A549 (cell line): ENCODE results near the gene TM7SF3. TPM values are rescaled to one million over a fixed set of nuclear protein-coding genes. Genes with fewer than 3 reads are reported as not detected.

ENCODE experiments used
- ATAC-seq, 2 experiments: fragments of 200-7000 bp in 1 of 2; fragments of >200 bp in 1 of 2; cut with Nextera tagmentation in 1 of 2; cut with Tn5 transposase in 1 of 2; 3 replicates each; pipeline versions ENCODE4 v1.8.0 to v1.9.1; 2018 to 2020; ENCODE audit warnings: mild to moderate bottlenecking in 1 of 2, moderate library complexity in 1 of 2
- CTCF ChIA-PET: fragments of 300-600 bp; sonication (Branson Sonifier 250); formaldehyde crosslinking; extraction: SDS; loops from one replicate; lab custom pipeline; 2021; ENCODE audit warnings: antibody characterized with exemption, inconsistent platforms; lab: Yijun Ruan, JAX
- POLR2A ChIA-PET: fragments of 350-600 bp; formaldehyde crosslinking; extraction: SDS; loops from one replicate; lab custom pipeline; 2021; ENCODE audit warnings: antibody characterized with exemption, inconsistent platforms; lab: Yijun Ruan, JAX
- DNase-seq, 2 experiments: peaks; one replicate each; pipeline versions ENCODE4 v3.0.0 to v3.0.0-alpha.2; 2011 to 2016; ENCODE audit warnings: low read depth in 1 of 2, low spot score in 1 of 2
- FAIRE-seq: peaks from 2 replicates; lab custom pipeline; 2011; peaks lifted over from hg19 to GRCh38; lab: Jason Lieb, UNC
- H3K27ac ChIP-seq, 2 experiments: fragments of >200 bp; sonication (Bioruptor Twin); formaldehyde crosslinking; 3 replicates each; pipeline ENCODE4 v1.5.1; 2016 to 2017
- H3K4me1 ChIP-seq: fragments of >200 bp; sonication (Bioruptor Twin); formaldehyde crosslinking; 3 replicates; pipeline ENCODE4 v1.6.1; 2016
- H3K4me2 ChIP-seq: fragments of >200 bp; sonication (Bioruptor Twin); formaldehyde crosslinking; 3 replicates; pipeline ENCODE4 v1.6.1; 2016
- H3K4me3 ChIP-seq: fragments of >200 bp; sonication (Bioruptor Twin); formaldehyde crosslinking; 3 replicates; pipeline ENCODE4 v1.5.1; 2016
- H3K9me3 ChIP-seq: fragments of >200 bp; sonication (Bioruptor Twin); formaldehyde crosslinking; 3 replicates; pipeline ENCODE4 v1.6.1; 2016
- CBX2 ChIP-seq: fragments of 200-600 bp; sonication (generic); IDR thresholded peaks from 2 replicates; pipeline ENCODE4 v1.6.1; 2016; ENCODE audit warnings: low read depth, mild to moderate bottlenecking, borderline replicate concordance
- CBX8 ChIP-seq: fragments of 200-600 bp; sonication (generic); IDR thresholded peaks from 2 replicates; pipeline ENCODE4 v1.6.1; 2016
- CHD2 ChIP-seq: fragments of 150-350 bp; IDR thresholded peaks from 2 replicates; pipeline ENCODE4 v1.6.1; 2014; ENCODE audit warnings: low read length; ENCODE audit not compliant: partially characterized antibody
- EP300 ChIP-seq, 2 experiments: fragments of >200 bp; sonication (Bioruptor Twin); formaldehyde crosslinking; IDR thresholded peaks; 2 replicates in 1 of 2; 3 replicates in 1 of 2; pipeline ENCODE4 v1.6.1; 2016 to 2017
- FOXS1 ChIP-seq: fragments of 250-450 bp; sonication (Bioruptor Pico); IDR thresholded peaks from 2 replicates; pipeline ENCODE4 v1.5.0; 2020; ENCODE audit warnings: mild to moderate bottlenecking, moderate library complexity
- GATA3 ChIP-seq: IDR thresholded peaks from 2 replicates; pipeline ENCODE4 v1.6.1; 2012; ENCODE audit warnings: borderline replicate concordance
- HEYL ChIP-seq: fragments of 250-450 bp; sonication (Bioruptor Pico); IDR thresholded peaks from 2 replicates; pipeline ENCODE4 v1.8.0; 2021; ENCODE audit warnings: mild to moderate bottlenecking, moderate library complexity
- HOXA7 ChIP-seq: fragments of 250-450 bp; sonication (Bioruptor Pico); IDR thresholded peaks from 2 replicates; pipeline ENCODE4 v1.5.0; 2020; ENCODE audit warnings: mild to moderate bottlenecking, moderate library complexity
- HOXB5 ChIP-seq: fragments of 250-450 bp; sonication (Bioruptor Pico); IDR thresholded peaks from 2 replicates; pipeline ENCODE4 v1.5.0; 2020; ENCODE audit warnings: mild to moderate bottlenecking, moderate library complexity
- JUNB ChIP-seq: fragments of >200 bp; sonication (Bioruptor Twin); formaldehyde crosslinking; IDR thresholded peaks from 2 replicates; pipeline ENCODE4 v1.6.1; 2016
- KDM1A ChIP-seq: fragments of 200-600 bp; sonication (generic); IDR thresholded peaks from 2 replicates; pipeline ENCODE4 v1.6.1; 2016; ENCODE audit warnings: low read depth, mild to moderate bottlenecking
- KDM5A ChIP-seq: fragments of 200-600 bp; sonication (generic); IDR thresholded peaks from 2 replicates; pipeline ENCODE4 v1.6.1; 2016; ENCODE audit warnings: antibody characterized with exemption, mild to moderate bottlenecking
- MAZ ChIP-seq: fragments of 150-350 bp; IDR thresholded peaks from 2 replicates; pipeline ENCODE4 v1.6.1; 2014; ENCODE audit warnings: antibody characterized with exemption, low read depth, low read length, borderline replicate concordance
- NFE2L2 ChIP-seq: fragments of 150-350 bp; conservative IDR thresholded peaks from 2 replicates; pipeline ENCODE4 v1.6.1; 2014; ENCODE audit warnings: low read length
- POLR2A ChIP-seq: IDR thresholded peaks from 2 replicates; pipeline ENCODE4 v1.6.1; 2012; ENCODE audit warnings: mild to moderate bottlenecking, low read length
- POLR2AphosphoS2 ChIP-seq: conservative IDR thresholded peaks from 2 replicates; pipeline ENCODE4 v1.6.1; 2012; ENCODE audit warnings: low read length, improper control_type of control experiment, inconsistent platforms
- ZFP36 ChIP-seq: fragments of 450-650 bp; IDR thresholded peaks from 2 replicates; pipeline ENCODE4 v1.6.1; 2014; ENCODE audit warnings: borderline replicate concordance; ENCODE audit not compliant: partially characterized antibody
- ZNF302 ChIP-seq: fragments of 250-450 bp; sonication (Bioruptor Pico); IDR thresholded peaks from 2 replicates; pipeline ENCODE4 v1.9.0; 2021; ENCODE audit warnings: inconsistent platforms, mild to moderate bottlenecking, moderate library complexity
- ZSCAN20 ChIP-seq: fragments of 250-450 bp; sonication (Bioruptor Pico); IDR thresholded peaks from 2 replicates; pipeline ENCODE4 v1.8.0; 2022; ENCODE audit warnings: mild to moderate bottlenecking, moderate library complexity
- WGBS: methylation state at CpG from one replicate; pipeline ENCODE4 v1.1.6; 2017; ENCODE audit errors: missing lambda C conversion rate; 5-methylcytosine and 5-hydroxymethylcytosine counted together
- polyA plus RNA-seq, 4 experiments: library from polyadenylated mRNA; depleted of rRNA in 3 of 4; stranded (reverse); fragments of >200 nt; fragmentation: RNase III in 1 of 4; extraction: RNeasy Plus Mini Kit Qiagen cat#74134 plus additional on column Dnase treatment in 1 of 4; gene quantifications; 2 replicates in 3 of 4; 3 replicates in 1 of 4; pipeline ENCODE4 v1.2.3, GENCODE V29; 2011 to 2017
- TF ChIP-seq, protein P1 (sequence below): fragments of 250-450 bp; sonication (Bioruptor Pico); IDR thresholded peaks from 2 replicates; pipeline ENCODE4 v1.5.0; 2021; ENCODE audit warnings: mild to moderate bottlenecking, moderate library complexity, borderline replicate concordance
- TF ChIP-seq, protein P2 (sequence below): IDR thresholded peaks from 2 replicates; pipeline ENCODE4 v1.6.1; 2012; ENCODE audit warnings: low read depth, borderline replicate concordance
- TF ChIP-seq, protein P3 (sequence below): IDR thresholded peaks from 2 replicates; pipeline ENCODE4 v1.6.1; 2012
- TF ChIP-seq, protein P4 (sequence below): fragments of >200 bp; sonication (Bioruptor Twin); formaldehyde crosslinking; IDR thresholded peaks from 3 replicates; pipeline ENCODE4 v1.6.1; 2016
- TF ChIP-seq, protein P5 (sequence below): fragments of 450-650 bp; IDR thresholded peaks from 2 replicates; pipeline ENCODE4 v1.6.1; 2014; ENCODE audit warnings: antibody characterized with exemption
- TF ChIP-seq, protein P6 (sequence below): fragments of 250-450 bp; sonication (Bioruptor Pico); IDR thresholded peaks from 2 replicates; pipeline ENCODE4 v1.5.0; 2020; ENCODE audit warnings: low read depth, mild to moderate bottlenecking, moderate library complexity

TM7SF3 gene
- polyA plus RNA-seq, 2 of the 4 experiments (the other 2 are of a cell fraction): 67.8 to 177 TPM

DNA sequence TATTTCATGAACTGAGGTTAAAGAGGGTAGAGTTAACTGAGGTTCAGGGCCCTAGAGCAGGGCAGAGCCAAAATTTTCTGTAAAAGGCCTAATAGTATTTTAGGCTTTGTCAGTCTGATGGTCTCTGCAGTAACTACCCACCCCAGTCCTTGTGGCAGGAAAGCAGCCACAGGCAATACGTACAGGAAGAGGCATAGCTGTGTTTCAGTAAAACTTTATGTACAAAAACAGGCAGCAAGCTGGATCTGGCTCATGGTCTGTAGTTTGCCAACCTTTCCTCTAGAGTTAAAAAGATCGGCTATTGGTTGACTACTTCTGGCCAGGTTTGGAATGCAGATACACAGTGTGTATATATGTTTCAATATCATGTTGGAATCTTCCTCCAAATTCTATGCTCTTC lies 17.2 kb downstream of the TM7SF3 start:
- no peak overlapping the region for H3K4me2 ChIP-seq
- ATAC-seq: no peak
- no peak overlapping the region for H3K4me3 ChIP-seq
- H3K27ac ChIP-seq: no peak overlapping the region
- peaks cover 3% of the 10 kb centered on the region; the same call in 1 of the 3 replicates for H3K4me1 ChIP-seq
- WGBS: 97% methylated on average over 2 of the region's 2 CpGs
- TF ChIP-seq MAZ (no peak), HOXA7 (CRISPR knock-in tag) (no peak), POLR2A (no peak), JUNB (no peak), ZFP36 (no peak), FOXS1 (CRISPR knock-in tag) (no peak), GATA3 (no peak), ZSCAN20 (no peak), CBX2 (no peak), HOXB5 (CRISPR knock-in tag) (no peak)
- TF ChIP-seq, protein P1, sequence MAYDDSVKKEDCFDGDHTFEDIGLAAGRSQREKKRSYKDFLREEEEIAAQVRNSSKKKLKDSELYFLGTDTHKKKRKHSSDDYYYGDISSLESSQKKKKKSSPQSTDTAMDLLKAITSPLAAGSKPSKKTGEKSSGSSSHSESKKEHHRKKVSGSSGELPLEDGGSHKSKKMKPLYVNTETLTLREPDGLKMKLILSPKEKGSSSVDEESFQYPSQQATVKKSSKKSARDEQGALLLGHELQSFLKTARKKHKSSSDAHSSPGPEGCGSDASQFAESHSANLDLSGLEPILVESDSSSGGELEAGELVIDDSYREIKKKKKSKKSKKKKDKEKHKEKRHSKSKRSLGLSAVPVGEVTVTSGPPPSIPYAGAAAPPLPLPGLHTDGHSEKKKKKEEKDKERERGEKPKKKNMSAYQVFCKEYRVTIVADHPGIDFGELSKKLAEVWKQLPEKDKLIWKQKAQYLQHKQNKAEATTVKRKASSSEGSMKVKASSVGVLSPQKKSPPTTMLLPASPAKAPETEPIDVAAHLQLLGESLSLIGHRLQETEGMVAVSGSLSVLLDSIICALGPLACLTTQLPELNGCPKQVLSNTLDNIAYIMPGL: no peak
- TF ChIP-seq, protein P2, sequence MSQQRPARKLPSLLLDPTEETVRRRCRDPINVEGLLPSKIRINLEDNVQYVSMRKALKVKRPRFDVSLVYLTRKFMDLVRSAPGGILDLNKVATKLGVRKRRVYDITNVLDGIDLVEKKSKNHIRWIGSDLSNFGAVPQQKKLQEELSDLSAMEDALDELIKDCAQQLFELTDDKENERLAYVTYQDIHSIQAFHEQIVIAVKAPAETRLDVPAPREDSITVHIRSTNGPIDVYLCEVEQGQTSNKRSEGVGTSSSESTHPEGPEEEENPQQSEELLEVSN: no peak
- TF ChIP-seq, all 56 proteins: peak for 0
- no peaks in the 10 kb centered on the region for H3K9me3 ChIP-seq
- CTCF ChIA-PET: interaction anchor here (0.6 to 3.6 kb wide), 3 partner anchors 17 to 309 kb away, joined by 3 to 11 read pairs (median 9); partner anchors contain the start of gene TM7SF3
- FAIRE-seq (no peak), DNase-seq (no peak)
- POLR2A ChIA-PET: no interaction called here

DNA sequence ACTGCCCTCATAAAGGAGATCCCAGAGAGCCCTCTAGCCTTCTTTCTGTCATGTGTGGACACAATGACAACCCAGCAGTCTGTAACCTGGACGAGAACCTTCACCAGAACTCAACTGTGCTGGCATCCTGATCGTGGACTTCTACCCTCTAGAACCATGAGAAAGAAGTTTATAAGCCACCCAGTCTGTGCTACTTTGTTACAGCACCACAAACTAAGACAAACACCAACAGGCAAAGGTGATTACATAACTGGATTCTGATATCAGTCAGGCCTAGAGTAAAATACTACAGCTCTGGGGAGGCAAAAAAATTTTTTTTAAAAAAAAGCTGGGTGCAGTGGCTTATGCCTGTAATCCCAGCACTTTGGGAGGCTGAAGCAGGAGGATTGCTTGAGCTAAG lies 18.5 kb downstream of the TM7SF3 start:
- 77% methylated on average over 2 of the region's 2 CpGs for WGBS
- POLR2A ChIA-PET: no interaction called here
- Histone ChIP-seq H3K4me2 (no peak overlapping the region), H3K27ac (no peak overlapping the region), H3K4me1 (peaks cover 6% of the 10 kb centered on the region; the same call in 1 of the 3 replicates), H3K4me3 (no peak overlapping the region), H3K9me3 (no peaks in the 10 kb centered on the region)
- no peak for FAIRE-seq
- no peak for DNase-seq
- CTCF ChIA-PET: interaction anchor here (2.5 to 3.6 kb wide), 2 partner anchors 19 to 310 kb away, joined by 9 to 11 read pairs; partner anchors contain the start of gene TM7SF3
- ATAC-seq: no peak
- TF ChIP-seq ZNF302 (CRISPR knock-in tag) (no peak), POLR2AphosphoS2 (no peak), CBX8 (no peak), CHD2 (no peak), CBX2 (no peak), HOXB5 (CRISPR knock-in tag) (no peak)
- TF ChIP-seq, protein P3, sequence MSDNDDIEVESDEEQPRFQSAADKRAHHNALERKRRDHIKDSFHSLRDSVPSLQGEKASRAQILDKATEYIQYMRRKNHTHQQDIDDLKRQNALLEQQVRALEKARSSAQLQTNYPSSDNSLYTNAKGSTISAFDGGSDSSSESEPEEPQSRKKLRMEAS: no peak

DNA sequence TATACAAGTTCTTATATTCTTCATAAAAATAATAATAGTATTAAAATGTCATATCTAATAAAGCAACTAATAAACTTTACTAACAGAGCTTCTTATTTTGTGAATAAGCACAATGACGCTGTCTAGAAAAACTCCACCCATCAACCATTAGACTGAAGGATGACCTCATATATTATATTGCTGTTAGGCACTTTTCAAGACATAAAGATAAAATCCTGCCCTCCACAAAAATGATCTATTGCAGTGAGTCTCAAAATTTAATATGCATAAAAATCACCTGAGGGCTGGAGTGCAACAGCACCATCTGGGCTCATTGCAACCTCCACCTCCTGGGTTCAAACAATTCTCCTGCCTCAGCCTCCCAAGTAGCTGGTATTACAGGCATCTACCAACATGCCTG lies 20.1 kb downstream of the TM7SF3 start:
- Histone ChIP-seq H3K27ac (no peak overlapping the region), H3K4me2 (no peak overlapping the region)
- POLR2A ChIA-PET: no interaction called here
- TF ChIP-seq ZFP36 (no peak), EP300 (IDR thresholded peaks at IDR 0.05) (no peak), KDM1A (no peak), NFE2L2 (no peak), KDM5A (no peak), FOXS1 (CRISPR knock-in tag) (no peak), POLR2AphosphoS2 (no peak), HEYL (CRISPR knock-in tag) (no peak)
- TF ChIP-seq, protein P4, sequence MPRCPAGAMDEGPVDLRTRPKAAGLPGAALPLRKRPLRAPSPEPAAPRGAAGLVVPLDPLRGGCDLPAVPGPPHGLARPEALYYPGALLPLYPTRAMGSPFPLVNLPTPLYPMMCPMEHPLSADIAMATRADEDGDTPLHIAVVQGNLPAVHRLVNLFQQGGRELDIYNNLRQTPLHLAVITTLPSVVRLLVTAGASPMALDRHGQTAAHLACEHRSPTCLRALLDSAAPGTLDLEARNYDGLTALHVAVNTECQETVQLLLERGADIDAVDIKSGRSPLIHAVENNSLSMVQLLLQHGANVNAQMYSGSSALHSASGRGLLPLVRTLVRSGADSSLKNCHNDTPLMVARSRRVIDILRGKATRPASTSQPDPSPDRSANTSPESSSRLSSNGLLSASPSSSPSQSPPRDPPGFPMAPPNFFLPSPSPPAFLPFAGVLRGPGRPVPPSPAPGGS: no peak
- TF ChIP-seq, protein P5, sequence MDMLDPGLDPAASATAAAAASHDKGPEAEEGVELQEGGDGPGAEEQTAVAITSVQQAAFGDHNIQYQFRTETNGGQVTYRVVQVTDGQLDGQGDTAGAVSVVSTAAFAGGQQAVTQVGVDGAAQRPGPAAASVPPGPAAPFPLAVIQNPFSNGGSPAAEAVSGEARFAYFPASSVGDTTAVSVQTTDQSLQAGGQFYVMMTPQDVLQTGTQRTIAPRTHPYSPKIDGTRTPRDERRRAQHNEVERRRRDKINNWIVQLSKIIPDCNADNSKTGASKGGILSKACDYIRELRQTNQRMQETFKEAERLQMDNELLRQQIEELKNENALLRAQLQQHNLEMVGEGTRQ: no peak
- TF ChIP-seq, protein P2: no peak
- TF ChIP-seq, protein P6, sequence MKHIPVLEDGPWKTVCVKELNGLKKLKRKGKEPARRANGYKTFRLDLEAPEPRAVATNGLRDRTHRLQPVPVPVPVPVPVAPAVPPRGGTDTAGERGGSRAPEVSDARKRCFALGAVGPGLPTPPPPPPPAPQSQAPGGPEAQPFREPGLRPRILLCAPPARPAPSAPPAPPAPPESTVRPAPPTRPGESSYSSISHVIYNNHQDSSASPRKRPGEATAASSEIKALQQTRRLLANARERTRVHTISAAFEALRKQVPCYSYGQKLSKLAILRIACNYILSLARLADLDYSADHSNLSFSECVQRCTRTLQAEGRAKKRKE: no peak
- TF ChIP-seq, all 56 proteins: peak for 0
- no peak for DNase-seq
- Histone ChIP-seq H3K9me3 (no peaks in the 10 kb centered on the region), H3K4me1 (peaks cover 6% of the 10 kb centered on the region; the same call in 1 of the 3 replicates), H3K4me3 (no peak overlapping the region)
- no peak for FAIRE-seq
- no peak for ATAC-seq
- CTCF ChIA-PET: interaction anchor here (1.7 kb wide), 1 partner anchor 20 kb away, joined by 4 read pairs; the partner anchor contains the start of gene TM7SF3
- WGBS: 91% methylated on average over 1 of the region's 1 CpG
